DOHH2 (cell line): Measurements from ENCODE around the gene UFD1.

Source experiments
- EZH2phosphoT487 ChIP-seq: fragments of 200-600 bp; sonication (generic); IDR thresholded peaks from 2 replicates; pipeline ENCODE4 v1.6.1; 2017; ENCODE audit warnings: borderline replicate concordance, mild to moderate bottlenecking, antibody characterized with exemption, low read length, moderate library complexity, mixed read lengths
- TF ChIP-seq, protein P1 (sequence below): fragments of 200-600 bp; sonication (generic); IDR thresholded peaks from one replicate; pipeline ENCODE4 v1.5.1; 2014; ENCODE audit warnings: antibody characterized with exemption, mild to moderate bottlenecking, low read depth, low read length; ENCODE audit not compliant: poor library complexity, severe bottlenecking

DNA sequence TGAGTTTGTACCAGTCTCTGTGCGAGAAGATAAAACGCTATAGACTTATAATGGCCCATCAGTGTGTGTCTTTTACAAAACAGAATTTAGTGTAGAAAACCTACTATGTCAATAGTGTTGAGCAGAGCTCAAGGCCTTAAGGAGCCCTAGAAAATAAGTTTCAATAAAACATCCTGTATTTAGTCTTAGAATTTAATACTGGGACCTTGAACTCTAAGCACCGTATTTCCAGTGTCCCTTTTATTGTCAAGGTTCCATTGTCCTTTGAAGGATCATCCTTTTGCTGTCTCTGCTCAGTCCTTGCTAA lies 17.3 kb upstream of the UFD1 start:
- TF ChIP-seq, protein P1, sequence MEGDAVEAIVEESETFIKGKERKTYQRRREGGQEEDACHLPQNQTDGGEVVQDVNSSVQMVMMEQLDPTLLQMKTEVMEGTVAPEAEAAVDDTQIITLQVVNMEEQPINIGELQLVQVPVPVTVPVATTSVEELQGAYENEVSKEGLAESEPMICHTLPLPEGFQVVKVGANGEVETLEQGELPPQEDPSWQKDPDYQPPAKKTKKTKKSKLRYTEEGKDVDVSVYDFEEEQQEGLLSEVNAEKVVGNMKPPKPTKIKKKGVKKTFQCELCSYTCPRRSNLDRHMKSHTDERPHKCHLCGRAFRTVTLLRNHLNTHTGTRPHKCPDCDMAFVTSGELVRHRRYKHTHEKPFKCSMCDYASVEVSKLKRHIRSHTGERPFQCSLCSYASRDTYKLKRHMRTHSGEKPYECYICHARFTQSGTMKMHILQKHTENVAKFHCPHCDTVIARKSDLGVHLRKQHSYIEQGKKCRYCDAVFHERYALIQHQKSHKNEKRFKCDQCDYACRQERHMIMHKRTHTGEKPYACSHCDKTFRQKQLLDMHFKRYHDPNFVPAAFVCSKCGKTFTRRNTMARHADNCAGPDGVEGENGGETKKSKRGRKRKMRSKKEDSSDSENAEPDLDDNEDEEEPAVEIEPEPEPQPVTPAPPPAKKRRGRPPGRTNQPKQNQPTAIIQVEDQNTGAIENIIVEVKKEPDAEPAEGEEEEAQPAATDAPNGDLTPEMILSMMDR = no peak
- no peak for TF ChIP-seq EZH2phosphoT487
